ENCODE measurements around the gene PDGFC. TPM values are rescaled to one million over a fixed set of nuclear protein-coding genes. Genes with fewer than 3 reads are reported as not detected.

The PDGFC gene
- total RNA-seq, 1 experiment from 2014 or later, result 5.3 TPM

- Mint-ChIP-seq H3K27ac (no peak overlapping the region), H3K4me1 (peaks cover 24% of the 10 kb centered on the region), H3K4me3 (no peak overlapping the region), H3K36me3 (no peaks in the 10 kb centered on the region), H3K27me3 (ENCODE audit: low read depth) (no peaks in the 10 kb centered on the region), H3K9me3 (no peaks in the 10 kb centered on the region)
- POLR2A ChIA-PET, result interaction anchor here (0.6 kb wide), 1 partner anchor 22 kb away, joined by 4 read pairs; no protein-coding TSS in a partner anchor
- DNase-seq (ENCODE audit: low spot score), result no peak
- TF ChIP-seq JUN (CRISPR knock-in tag; IDR thresholded peaks at IDR 0.05), result no peak
- TF ChIP-seq, protein P1, sequence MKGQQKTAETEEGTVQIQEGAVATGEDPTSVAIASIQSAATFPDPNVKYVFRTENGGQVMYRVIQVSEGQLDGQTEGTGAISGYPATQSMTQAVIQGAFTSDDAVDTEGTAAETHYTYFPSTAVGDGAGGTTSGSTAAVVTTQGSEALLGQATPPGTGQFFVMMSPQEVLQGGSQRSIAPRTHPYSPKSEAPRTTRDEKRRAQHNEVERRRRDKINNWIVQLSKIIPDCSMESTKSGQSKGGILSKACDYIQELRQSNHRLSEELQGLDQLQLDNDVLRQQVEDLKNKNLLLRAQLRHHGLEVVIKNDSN (CRISPR knock-in tag; IDR thresholded peaks at IDR 0.05), result no peak
- no peak for TF ChIP-seq ZNF512 (CRISPR knock-in tag; IDR thresholded peaks at IDR 0.05; ENCODE audit: borderline replicate concordance)
- TF ChIP-seq, protein P2, sequence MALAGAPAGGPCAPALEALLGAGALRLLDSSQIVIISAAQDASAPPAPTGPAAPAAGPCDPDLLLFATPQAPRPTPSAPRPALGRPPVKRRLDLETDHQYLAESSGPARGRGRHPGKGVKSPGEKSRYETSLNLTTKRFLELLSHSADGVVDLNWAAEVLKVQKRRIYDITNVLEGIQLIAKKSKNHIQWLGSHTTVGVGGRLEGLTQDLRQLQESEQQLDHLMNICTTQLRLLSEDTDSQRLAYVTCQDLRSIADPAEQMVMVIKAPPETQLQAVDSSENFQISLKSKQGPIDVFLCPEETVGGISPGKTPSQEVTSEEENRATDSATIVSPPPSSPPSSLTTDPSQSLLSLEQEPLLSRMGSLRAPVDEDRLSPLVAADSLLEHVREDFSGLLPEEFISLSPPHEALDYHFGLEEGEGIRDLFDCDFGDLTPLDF (CRISPR knock-in tag; IDR thresholded peaks at IDR 0.05), result no peak
- TF ChIP-seq ZNF263 (CRISPR knock-in tag; IDR thresholded peaks at IDR 0.05; ENCODE audit: low read depth), result no peak
- TF ChIP-seq STAT6 (CRISPR knock-in tag; conservative IDR thresholded peaks at IDR 0.05; ENCODE audit: low read depth), result no peak
- no peak for TF ChIP-seq ZNF671 (CRISPR knock-in tag; IDR thresholded peaks at IDR 0.05)
- TF ChIP-seq, protein P3, sequence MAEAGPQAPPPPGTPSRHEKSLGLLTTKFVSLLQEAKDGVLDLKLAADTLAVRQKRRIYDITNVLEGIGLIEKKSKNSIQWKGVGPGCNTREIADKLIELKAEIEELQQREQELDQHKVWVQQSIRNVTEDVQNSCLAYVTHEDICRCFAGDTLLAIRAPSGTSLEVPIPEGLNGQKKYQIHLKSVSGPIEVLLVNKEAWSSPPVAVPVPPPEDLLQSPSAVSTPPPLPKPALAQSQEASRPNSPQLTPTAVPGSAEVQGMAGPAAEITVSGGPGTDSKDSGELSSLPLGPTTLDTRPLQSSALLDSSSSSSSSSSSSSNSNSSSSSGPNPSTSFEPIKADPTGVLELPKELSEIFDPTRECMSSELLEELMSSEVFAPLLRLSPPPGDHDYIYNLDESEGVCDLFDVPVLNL (CRISPR knock-in tag; IDR thresholded peaks at IDR 0.05; ENCODE audit: borderline replicate concordance, low read depth), result no peak
- TF ChIP-seq, protein P4, sequence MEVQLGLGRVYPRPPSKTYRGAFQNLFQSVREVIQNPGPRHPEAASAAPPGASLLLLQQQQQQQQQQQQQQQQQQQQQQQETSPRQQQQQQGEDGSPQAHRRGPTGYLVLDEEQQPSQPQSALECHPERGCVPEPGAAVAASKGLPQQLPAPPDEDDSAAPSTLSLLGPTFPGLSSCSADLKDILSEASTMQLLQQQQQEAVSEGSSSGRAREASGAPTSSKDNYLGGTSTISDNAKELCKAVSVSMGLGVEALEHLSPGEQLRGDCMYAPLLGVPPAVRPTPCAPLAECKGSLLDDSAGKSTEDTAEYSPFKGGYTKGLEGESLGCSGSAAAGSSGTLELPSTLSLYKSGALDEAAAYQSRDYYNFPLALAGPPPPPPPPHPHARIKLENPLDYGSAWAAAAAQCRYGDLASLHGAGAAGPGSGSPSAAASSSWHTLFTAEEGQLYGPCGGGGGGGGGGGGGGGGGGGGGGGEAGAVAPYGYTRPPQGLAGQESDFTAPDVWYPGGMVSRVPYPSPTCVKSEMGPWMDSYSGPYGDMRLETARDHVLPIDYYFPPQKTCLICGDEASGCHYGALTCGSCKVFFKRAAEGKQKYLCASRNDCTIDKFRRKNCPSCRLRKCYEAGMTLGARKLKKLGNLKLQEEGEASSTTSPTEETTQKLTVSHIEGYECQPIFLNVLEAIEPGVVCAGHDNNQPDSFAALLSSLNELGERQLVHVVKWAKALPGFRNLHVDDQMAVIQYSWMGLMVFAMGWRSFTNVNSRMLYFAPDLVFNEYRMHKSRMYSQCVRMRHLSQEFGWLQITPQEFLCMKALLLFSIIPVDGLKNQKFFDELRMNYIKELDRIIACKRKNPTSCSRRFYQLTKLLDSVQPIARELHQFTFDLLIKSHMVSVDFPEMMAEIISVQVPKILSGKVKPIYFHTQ (CRISPR knock-in tag; IDR thresholded peaks at IDR 0.05), result no peak
- TF ChIP-seq ZBTB21 (CRISPR knock-in tag; IDR thresholded peaks at IDR 0.05; ENCODE audit: borderline replicate concordance), result no peak
- CTCF ChIA-PET, result no interaction called here
- ATAC-seq, result no peak
Measured at GRCh38 chr4:156795727-156796126, 175.9 kb downstream of the PDGFC start.

DNA sequence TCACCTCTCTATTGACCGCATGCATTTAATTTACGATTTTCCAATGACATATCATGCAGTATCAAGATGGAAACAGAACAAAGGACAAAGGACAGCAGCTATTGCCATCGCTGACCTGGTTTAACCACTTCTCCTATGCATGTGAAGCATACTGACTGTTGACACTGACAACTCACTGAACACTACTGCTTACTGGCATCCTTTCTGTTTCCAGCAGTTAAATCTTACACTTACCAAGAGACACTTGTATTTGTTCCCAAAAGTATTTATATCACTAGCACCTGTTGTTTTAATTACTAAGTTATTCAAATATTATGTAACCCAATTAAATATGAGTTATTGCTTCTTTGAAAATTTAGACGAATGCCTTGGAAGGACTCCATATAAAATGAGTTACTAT, 176.7 kb downstream of the PDGFC start:
- DNase-seq (ENCODE audit: low spot score) (no peak), ATAC-seq (no peak)
- Mint-ChIP-seq H3K27ac (no peak overlapping the region), H3K4me3 (no peak overlapping the region), H3K9me3 (no peaks in the 10 kb centered on the region), H3K36me3 (no peaks in the 10 kb centered on the region), H3K27me3 (ENCODE audit: low read depth) (no peaks in the 10 kb centered on the region), H3K4me1 (peaks cover 24% of the 10 kb centered on the region)
- POLR2A ChIA-PET, result no interaction called here
- CTCF ChIA-PET, result no interaction called here
- no peak for TF ChIP-seq PRRX2 (CRISPR knock-in tag; IDR thresholded peaks at IDR 0.05)
- TF ChIP-seq TEAD1 (CRISPR knock-in tag; IDR thresholded peaks at IDR 0.05), result no peak
- no peak for TF ChIP-seq FOXP4 (CRISPR knock-in tag; IDR thresholded peaks at IDR 0.05)
- TF ChIP-seq JAZF1 (CRISPR knock-in tag; IDR thresholded peaks at IDR 0.05), result no peak
- TF ChIP-seq ZNF396 (CRISPR knock-in tag; IDR thresholded peaks at IDR 0.05; ENCODE audit: borderline replicate concordance), result no peak
- no peak for TF ChIP-seq ZNF512 (CRISPR knock-in tag; IDR thresholded peaks at IDR 0.05; ENCODE audit: borderline replicate concordance)
- TF ChIP-seq ZNF425 (CRISPR knock-in tag; conservative IDR thresholded peaks at IDR 0.05), result no peak

All from WTC11 (cell line).